Transverse colon (tissue), 4 donors: Measurements from ENCODE around the gene PARP6. TPM values are rescaled to one million over a fixed set of nuclear protein-coding genes. Genes with fewer than 3 reads are reported as not detected.

Experiments used
- DNase-seq: peaks from one replicate; pipeline ENCODE4 v3.0.0-alpha.2; 2019
- H3K27ac ChIP-seq, 4 donors: fragments of 200-600 bp; sonication (generic); 2 replicates each; pipeline ENCODE4 v1.5.1; 2016 to 2018; ENCODE audit warnings: inconsistent platforms in 4 of 4
- H3K27me3 ChIP-seq: fragments of 200-600 bp; sonication (generic); 2 replicates; pipeline ENCODE4 v1.5.1; 2017; ENCODE audit warnings: inconsistent platforms
- H3K36me3 ChIP-seq, 4 donors: fragments of 200-600 bp; sonication (generic); 2 replicates each; pipeline ENCODE4 v1.5.1; 2017 to 2019; ENCODE audit warnings: inconsistent platforms in 4 of 4
- H3K4me1 ChIP-seq, 4 donors: fragments of 200-600 bp; sonication (generic); 2 replicates each; pipeline ENCODE4 v1.5.1; 2017 to 2020; ENCODE audit warnings: inconsistent platforms in 4 of 4
- H3K4me3 ChIP-seq, 4 donors: fragments of 200-600 bp; sonication (generic); 1 replicate in 1 of 4; 2 replicates in 3 of 4; pipeline versions ENCODE4 v1.5.1 to v1.6.1; 2017 to 2019; ENCODE audit warnings: inconsistent platforms in 4 of 4
- H3K9me3 ChIP-seq, 2 donors: fragments of 200-600 bp; sonication (generic); 2 replicates each; pipeline ENCODE4 v1.5.1; 2017 to 2019; ENCODE audit warnings: inconsistent platforms in 2 of 2
- EP300 ChIP-seq: sonication (generic); formaldehyde crosslinking; IDR thresholded peaks from one replicate; pipeline ENCODE4 v1.6.1; 2017; ENCODE audit warnings: antibody characterized with exemption, low read depth
- POLR2A ChIP-seq: fragments of 450-650 bp; IDR thresholded peaks from one replicate; pipeline ENCODE4 v1.6.1; 2016; ENCODE audit warnings: antibody characterized with exemption, mild to moderate bottlenecking, moderate library complexity
- POLR2AphosphoS5 ChIP-seq, 3 donors: sonication (generic); formaldehyde crosslinking; IDR thresholded peaks; one replicate each; pipeline ENCODE4 v1.6.1; 2016; ENCODE audit warnings: antibody characterized with exemption in 3 of 3
- WGBS, 2 donors: methylation state at CpG; one replicate each; pipeline ENCODE4 v1.1.5; 2018; ENCODE audit warnings: low coverage in 1 of 2; 5-methylcytosine and 5-hydroxymethylcytosine counted together
- in situ Hi-C, 4 donors: fragments of 200-750 bp; cut with MboI; loops; one replicate each; pipeline versions ENCODE4 v1.15.0 to v1.15.1; 2017; ENCODE audit warnings: low sequenced_read_pairs in 3 of 4, low pct_ligation_motif_present in 1 of 4, low pct_unique_long_range_greater_than_20kb in 1 of 4
- intact Hi-C: fragments of 100-400 bp; cut with DNase I; formaldehyde crosslinking; loops from one replicate; pipeline ENCODE4 v1.15.1; 2023; ENCODE audit warnings: low total_unique reads
- total RNA-seq, 4 donors: library from RNA; depleted of rRNA; stranded (reverse); fragments of >200 nt; gene quantifications; one replicate each; pipeline ENCODE4 v1.1.0, GENCODE V29; 2016
- TF ChIP-seq, protein P1 (sequence below), 5 experiments: fragments of 200-600 bp in 3 of 5; fragments of 450-650 bp in 2 of 5; sonication (generic) in 3 of 5; IDR thresholded peaks; 1 replicate in 2 of 5; 2 replicates in 3 of 5; pipeline ENCODE4 v1.5.1; 2016 to 2017; ENCODE audit warnings: antibody characterized with exemption in 5 of 5, inconsistent platforms in 3 of 5, mild to moderate bottlenecking in 2 of 5, moderate library complexity in 1 of 5

The PARP6 gene
- total RNA-seq, 4 donors from 2014 or later: 44.1 to 152 (median 57.9) TPM

DNA sequence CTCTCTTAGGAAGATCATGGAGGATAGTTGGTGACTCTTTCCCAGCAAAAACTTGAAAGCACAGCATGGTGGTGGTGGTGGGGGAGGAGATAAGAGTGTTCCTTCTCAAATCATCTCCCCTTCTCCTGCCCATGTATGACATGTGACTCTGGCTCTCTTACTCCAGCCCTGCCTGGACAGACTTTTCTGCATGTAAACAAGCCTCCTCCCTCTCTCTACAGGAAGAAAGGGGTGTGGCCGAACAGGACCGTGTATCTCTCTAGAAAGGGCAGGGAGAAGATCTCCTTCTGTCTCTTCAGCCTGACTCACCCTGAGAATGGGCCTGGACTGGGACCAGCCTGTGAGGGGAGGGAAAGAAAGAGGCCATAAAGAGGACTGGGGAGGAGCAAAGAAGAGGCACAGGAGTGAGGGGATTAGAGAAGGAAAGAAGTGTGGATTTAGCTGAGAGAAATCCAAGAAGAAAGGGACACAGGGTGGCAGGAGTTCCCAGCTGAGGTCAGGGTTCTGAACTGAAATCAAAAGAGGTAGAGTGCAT lies 46.1 kb upstream of the PARP6 start:
- intact Hi-C loops (no loop called here), in situ Hi-C loops (no loop called here)
- TF ChIP-seq POLR2A (no peak), POLR2AphosphoS5 (IDR thresholded peaks at IDR 0.05) (no peak), EP300 (no peak)
- TF ChIP-seq, protein P1, sequence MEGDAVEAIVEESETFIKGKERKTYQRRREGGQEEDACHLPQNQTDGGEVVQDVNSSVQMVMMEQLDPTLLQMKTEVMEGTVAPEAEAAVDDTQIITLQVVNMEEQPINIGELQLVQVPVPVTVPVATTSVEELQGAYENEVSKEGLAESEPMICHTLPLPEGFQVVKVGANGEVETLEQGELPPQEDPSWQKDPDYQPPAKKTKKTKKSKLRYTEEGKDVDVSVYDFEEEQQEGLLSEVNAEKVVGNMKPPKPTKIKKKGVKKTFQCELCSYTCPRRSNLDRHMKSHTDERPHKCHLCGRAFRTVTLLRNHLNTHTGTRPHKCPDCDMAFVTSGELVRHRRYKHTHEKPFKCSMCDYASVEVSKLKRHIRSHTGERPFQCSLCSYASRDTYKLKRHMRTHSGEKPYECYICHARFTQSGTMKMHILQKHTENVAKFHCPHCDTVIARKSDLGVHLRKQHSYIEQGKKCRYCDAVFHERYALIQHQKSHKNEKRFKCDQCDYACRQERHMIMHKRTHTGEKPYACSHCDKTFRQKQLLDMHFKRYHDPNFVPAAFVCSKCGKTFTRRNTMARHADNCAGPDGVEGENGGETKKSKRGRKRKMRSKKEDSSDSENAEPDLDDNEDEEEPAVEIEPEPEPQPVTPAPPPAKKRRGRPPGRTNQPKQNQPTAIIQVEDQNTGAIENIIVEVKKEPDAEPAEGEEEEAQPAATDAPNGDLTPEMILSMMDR (IDR thresholded peaks at IDR 0.05): no peak
- 34% methylated on average over 2 of the region's 2 CpGs; no CpG with 5 or more reads in 1 of the 2 donors for WGBS, 2 donors
- no peak for DNase-seq
- Histone ChIP-seq H3K27ac (no peak overlapping the region), H3K36me3 (no peaks in the 10 kb centered on the region), H3K4me1 (peaks cover 0 to 14% (median 12%) of the 10 kb centered on the region in 4 donors), H3K9me3 (no peaks in the 10 kb centered on the region), H3K4me3 (no peak overlapping the region), H3K27me3 (no peaks in the 10 kb centered on the region)

DNA sequence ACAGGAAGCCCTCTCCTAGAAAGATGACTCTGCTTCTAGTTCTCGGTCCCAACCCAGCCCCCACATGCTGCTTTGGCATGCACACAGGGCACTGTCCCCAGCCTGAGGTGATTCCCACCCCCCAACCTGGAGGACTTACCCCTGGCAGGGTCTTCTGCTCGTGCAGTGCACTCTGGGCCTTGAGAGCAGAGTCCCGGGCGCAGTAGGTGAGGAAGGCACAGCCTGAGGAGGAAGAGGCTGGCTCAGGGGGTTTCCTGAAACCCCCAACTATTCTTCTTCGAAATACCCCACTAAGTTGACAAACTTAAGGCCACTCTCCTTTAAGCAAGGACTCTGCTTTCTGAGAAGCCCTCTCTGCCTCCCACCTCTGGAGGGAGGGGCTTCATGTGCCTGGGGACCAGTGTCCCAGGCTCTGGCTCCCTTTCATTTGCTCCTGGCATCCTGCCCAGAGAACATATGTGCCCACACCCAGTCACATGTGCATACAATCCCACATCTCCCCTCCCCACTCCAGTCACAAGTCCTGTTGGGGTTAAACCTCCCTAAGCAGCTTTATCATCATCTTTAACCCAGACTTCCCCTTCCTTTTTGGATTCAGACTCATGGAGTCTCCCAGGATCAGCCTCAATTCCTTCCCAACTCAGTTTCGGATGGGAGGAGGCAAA lies 43.5 kb upstream of the PARP6 start:
- no peak overlapping the region for H3K27ac ChIP-seq
- intact Hi-C loops (no loop called here), in situ Hi-C loops (no loop called here)
- no peak for TF ChIP-seq EP300
- TF ChIP-seq POLR2A: no peak
- TF ChIP-seq, protein P1 (IDR thresholded peaks at IDR 0.05): no peak
- TF ChIP-seq POLR2AphosphoS5 (IDR thresholded peaks at IDR 0.05): no peak
- 74% methylated on average over 6 of the region's 6 CpGs; no CpG with 5 or more reads in 1 of the 2 donors for WGBS, 2 donors
- no peaks in the 10 kb centered on the region for H3K9me3 ChIP-seq
- no peak overlapping the region for H3K4me3 ChIP-seq
- peaks cover 0 to 14% (median 11%) of the 10 kb centered on the region in 4 donors for H3K4me1 ChIP-seq
- no peak for DNase-seq
- H3K36me3 ChIP-seq: no peaks in the 10 kb centered on the region
- no peaks in the 10 kb centered on the region for H3K27me3 ChIP-seq

DNA sequence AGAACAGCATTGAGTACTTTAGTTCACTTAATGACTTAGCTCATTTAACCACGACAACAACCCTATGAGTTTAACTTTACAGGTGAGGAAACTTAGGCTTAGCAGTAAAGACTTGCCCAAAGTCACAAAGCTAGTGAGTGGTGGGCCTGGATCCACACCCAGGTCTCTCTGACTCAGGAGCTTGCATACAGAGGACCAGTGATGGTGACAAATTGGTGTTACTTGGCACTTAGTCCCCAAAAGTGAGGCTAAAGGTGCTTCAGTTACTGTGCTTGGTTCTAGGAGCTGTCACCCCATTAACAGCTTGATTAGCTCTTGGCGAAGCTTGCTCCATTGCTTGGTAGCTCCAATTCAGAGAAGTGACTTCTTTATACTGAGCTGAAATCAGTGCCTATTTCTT lies 41.5 kb upstream of the PARP6 start:
- no peaks in the 10 kb centered on the region for H3K27me3 ChIP-seq
- in situ Hi-C loops (no loop called here), intact Hi-C loops (no loop called here)
- no peak overlapping the region for H3K27ac ChIP-seq
- no peak overlapping the region for H3K4me3 ChIP-seq
- H3K36me3 ChIP-seq: no peaks in the 10 kb centered on the region
- 89 to 100% methylated on average over 2 of the region's 2 CpGs for WGBS, 2 donors
- H3K4me1 ChIP-seq: no peaks in the 10 kb centered on the region
- H3K9me3 ChIP-seq: no peaks in the 10 kb centered on the region
- DNase-seq: no peak
- TF ChIP-seq POLR2A (no peak), POLR2AphosphoS5 (IDR thresholded peaks at IDR 0.05) (no peak), EP300 (no peak)
- TF ChIP-seq, protein P1 (IDR thresholded peaks at IDR 0.05): no peak

DNA sequence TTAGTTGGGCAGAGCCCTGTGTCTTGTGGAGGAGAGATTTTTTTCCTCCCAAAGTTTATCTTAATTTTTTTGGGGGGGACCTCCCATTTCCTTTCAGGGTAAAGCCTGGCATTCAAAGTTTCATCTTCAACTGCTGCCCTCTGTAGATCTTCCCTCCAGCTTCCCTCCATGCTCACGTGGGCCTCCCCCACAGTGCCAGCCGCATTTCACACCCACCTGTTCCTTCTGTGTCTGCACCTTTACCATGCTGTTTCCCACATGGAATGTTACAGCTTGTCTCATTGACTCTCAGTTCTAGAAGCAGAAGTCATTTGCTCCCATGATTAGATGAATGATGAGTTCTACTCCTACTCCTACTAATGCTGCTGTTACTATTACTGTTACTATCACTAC lies 41.1 kb upstream of the PARP6 start:
- Histone ChIP-seq H3K27ac (no peak overlapping the region), H3K27me3 (no peaks in the 10 kb centered on the region), H3K36me3 (no peaks in the 10 kb centered on the region), H3K4me3 (no peak overlapping the region), H3K4me1 (no peaks in the 10 kb centered on the region), H3K9me3 (no peaks in the 10 kb centered on the region)
- TF ChIP-seq EP300: no peak
- no peak for TF ChIP-seq POLR2AphosphoS5 (IDR thresholded peaks at IDR 0.05)
- TF ChIP-seq POLR2A: no peak
- TF ChIP-seq, protein P1 (IDR thresholded peaks at IDR 0.05): no peak
- in situ Hi-C loops (no loop called here), intact Hi-C loops (no loop called here)
- no peak for DNase-seq
- 92 to 100% methylated on average over 1 to 2 of the region's 2 CpGs for WGBS, 2 donors
